ENCODE results near the gene MGST3.
"Not testable (repeated sequence)": the region's sequence is repeated elsewhere in the genome, so short reads cannot be mapped to it uniquely, and the experiment has no call there.

MGST3 gene

GRCh38 chr1:165629151-165629550 lies 1.9 kb upstream of the MGST3 start:
- DNase-seq (ENCODE audit: low read depth) = no peak

GRCh38 chr1:165629848-165630628 lies 996 bp upstream of the MGST3 start:
- DNase-seq (ENCODE audit: low read depth) = peak; percentile 6

- peak; percentile 42 for DNase-seq (ENCODE audit: low read depth)
These were observed 513 bp downstream of the MGST3 start for GRCh38 chr1:165631342-165632151.

GRCh38 chr1:165632152-165632469 lies 1.1 kb downstream of the MGST3 start:
- no peak for DNase-seq (ENCODE audit: low read depth)

GRCh38 chr1:165632491-165632890 lies 1.5 kb downstream of the MGST3 start:
- DNase-seq (ENCODE audit: low read depth) = no peak

- DNase-seq (ENCODE audit: low read depth) = no peak
These were observed 2.6 kb downstream of the MGST3 start for GRCh38 chr1:165633614-165634013.

GRCh38 chr1:165634154-165634921 lies 3.3 kb downstream of the MGST3 start:
- DNase-seq (ENCODE audit: low read depth) = no peak

- no peak for DNase-seq (ENCODE audit: low read depth)
These were observed 4.3 kb downstream of the MGST3 start for GRCh38 chr1:165635329-165635728.

- no peak for DNase-seq (ENCODE audit: low read depth)
These were observed 4.8 kb downstream of the MGST3 start for GRCh38 chr1:165635823-165636222.

GRCh38 chr1:165637427-165637826 lies 6.4 kb downstream of the MGST3 start:
- no peak for DNase-seq (ENCODE audit: low read depth)

GRCh38 chr1:165638211-165638610 lies 7.2 kb downstream of the MGST3 start:
- not testable (repeated sequence) for DNase-seq (ENCODE audit: low read depth)

- no peak for DNase-seq (ENCODE audit: low read depth)
These were observed 9.0 kb downstream of the MGST3 start for GRCh38 chr1:165639821-165640623.

- no peak for DNase-seq (ENCODE audit: low read depth)
These were observed 10.4 kb downstream of the MGST3 start for GRCh38 chr1:165641231-165641987.

GRCh38 chr1:165644064-165644735 lies 13.2 kb downstream of the MGST3 start:
- no peak for DNase-seq (ENCODE audit: low read depth)

GRCh38 chr1:165645654-165646366 lies 14.8 kb downstream of the MGST3 start:
- DNase-seq (ENCODE audit: low read depth) = no peak

- no peak for DNase-seq (ENCODE audit: low read depth)
These were observed 16.5 kb downstream of the MGST3 start for GRCh38 chr1:165647517-165647916.

- no peak for DNase-seq (ENCODE audit: low read depth)
These were observed 16.9 kb downstream of the MGST3 start for GRCh38 chr1:165647970-165648369.

- DNase-seq (ENCODE audit: low read depth) = no peak
These were observed 18.0 kb downstream of the MGST3 start for GRCh38 chr1:165648919-165649572.

- no peak for DNase-seq (ENCODE audit: low read depth)
These were observed 20.1 kb downstream of the MGST3 start for GRCh38 chr1:165650981-165651625.
